Forelimb muscle (tissue), 1 donor: ENCODE measurements around the gene TRPM5. TPM values are rescaled to one million over a fixed set of nuclear protein-coding genes. Genes with fewer than 3 reads are reported as not detected.

Experiments used
- DNase-seq: peaks from one replicate; pipeline ENCODE4 v3.0.0-alpha.2; 2013; ENCODE audit warnings: low read depth
- polyA plus RNA-seq: library from polyadenylated mRNA; unstranded; fragments of 120-200 nt; gene quantifications from one replicate; pipeline ENCODE4 v1.2.1, GENCODE V29; 2013; ENCODE audit not compliant: insufficient read length

The TRPM5 gene
- polyA plus RNA-seq, 1 donor = 0.04 TPM

DNA sequence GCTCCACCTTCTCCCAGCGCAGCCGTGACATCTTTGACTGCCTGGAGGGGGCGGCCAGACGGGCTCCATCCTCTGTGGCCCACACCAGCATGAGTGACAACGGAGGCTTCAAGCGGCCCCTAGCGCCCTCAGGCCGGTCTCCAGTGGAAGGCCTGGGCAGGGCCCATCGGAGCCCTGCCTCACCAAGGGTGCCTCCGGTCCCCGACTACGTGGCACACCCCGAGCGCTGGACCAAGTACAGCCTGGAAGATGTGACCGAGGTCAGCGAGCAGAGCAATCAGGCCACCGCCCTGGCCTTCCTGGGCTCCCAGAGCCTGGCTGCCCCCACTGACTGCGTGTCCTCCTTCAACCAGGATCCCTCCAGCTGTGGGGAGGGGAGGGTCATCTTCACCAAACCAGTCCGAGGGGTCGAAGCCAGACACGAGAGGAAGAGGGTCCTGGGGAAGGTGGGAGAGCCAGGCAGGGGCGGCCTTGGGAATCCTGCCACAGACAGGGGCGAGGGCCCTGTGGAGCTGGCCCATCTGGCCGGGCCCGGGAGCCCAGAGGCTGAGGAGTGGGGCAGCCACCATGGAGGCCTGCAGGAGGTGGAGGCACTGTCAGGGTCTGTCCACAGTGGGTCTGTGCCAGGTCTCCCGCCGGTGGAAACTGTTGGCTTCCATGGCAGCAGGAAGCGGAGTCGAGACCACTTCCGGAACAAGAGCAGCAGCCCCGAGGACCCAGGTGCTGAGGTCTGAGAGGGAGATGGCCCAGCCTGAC lies 41.2 kb downstream of the TRPM5 start:
- DNase-seq = no peak

GRCh38 chr11:2402106-2402505 lies 42.2 kb downstream of the TRPM5 start:
- DNase-seq = no peak

DNA sequence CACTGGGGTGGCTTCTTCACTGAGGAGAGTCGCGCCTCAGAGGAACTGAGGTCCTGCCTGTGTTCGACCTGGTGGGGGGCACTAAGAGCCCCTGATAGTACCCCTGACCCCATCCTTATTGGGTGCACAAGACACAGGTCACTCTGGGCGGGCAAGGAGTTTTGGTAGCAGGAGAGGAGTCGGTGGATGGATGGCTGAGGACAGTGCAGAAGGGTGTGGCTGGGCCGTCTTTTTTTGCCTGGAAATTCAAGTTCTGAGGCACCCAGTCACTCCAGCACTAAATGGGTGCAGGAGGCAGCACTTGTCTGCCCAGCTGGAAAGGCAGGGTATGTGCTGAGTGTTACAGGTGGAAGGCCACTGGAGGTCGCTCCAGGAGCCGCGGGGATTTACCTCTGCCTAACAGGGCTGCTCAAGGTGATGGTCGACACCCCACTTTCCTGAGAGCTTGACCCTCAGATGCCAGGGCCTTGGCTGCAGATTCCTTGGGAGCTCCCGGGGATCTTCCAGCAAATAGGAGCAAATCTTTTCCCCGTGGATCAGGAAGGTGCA lies 42.8 kb downstream of the TRPM5 start:
- DNase-seq = no peak

DNA sequence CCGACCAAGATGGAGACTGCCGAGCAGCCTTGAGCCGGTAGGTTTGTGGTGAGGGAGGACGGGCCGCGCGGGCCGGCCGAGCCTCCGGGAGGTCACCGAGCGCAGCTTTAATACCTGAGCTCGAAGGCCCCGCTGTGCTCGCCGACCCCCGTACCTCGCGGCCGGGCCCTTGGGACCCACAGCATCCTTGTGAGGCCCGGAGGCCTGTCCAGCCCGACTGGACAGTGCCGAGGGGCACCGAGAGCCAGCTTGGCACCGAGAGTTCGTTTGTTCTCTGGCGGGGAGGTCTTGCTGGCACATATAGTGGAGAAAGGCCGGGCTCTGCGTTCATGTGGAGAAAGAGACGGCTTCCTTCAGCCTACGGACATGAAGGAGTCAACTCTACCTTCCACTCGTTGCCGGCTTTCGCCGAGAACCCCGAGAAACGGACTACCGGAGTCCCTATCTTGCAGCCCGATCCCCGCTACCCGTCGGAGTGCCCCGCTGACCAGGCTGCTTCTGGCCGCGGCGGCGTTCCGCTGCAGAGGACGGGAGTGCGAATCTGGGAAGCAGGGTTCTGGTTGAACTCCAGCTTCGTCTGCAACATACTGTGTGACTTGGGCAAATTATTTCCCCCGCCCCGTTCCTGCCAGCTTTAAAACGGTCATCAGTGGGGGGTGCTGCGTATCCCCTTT lies 43.4 kb downstream of the TRPM5 start:
- DNase-seq = no peak

DNA sequence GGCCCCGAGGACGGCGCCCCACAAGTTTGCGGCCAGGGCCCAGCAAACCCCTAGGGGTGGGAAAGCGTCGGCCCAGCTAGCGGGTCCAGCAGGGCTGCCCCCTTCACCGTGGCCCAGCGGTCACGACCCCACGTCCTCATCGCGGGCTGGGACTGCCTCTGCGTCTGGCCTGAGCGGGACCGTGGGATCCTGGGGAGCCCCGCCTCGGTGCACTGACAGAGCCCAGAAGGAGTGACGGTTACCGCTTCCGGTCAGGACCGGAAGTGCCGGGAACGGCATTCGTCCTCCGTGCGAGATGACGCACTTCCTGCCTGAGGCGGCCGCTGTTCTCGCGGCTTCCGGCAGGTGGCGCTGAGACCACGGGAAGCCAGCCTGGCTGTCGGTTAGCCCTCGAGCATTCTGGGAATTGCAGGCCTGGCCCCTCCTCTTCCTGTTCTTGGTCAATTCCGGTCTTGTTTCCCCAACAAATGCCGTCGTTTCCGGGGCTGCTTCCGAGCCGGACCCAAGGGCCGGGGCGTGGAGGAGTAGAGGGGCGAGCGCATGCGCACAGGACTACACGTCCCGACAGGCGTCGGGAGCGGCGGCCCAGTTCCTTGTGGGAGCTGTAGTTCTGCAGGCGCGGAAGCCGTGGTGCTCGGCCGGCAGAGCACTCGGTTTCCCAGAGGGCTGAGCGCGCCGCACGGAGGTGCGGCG lies 44.1 kb downstream of the TRPM5 start, which contains the start of gene TSSC4:
TSSC4 (plus strand) TSS at position 682 of the 693 bp plus-strand sequence. CDS start 1,884 bp downstream, outside the sequence.
- peak; percentile 99 for DNase-seq

GRCh38 chr11:2399488-2400068 lies 44.7 kb downstream of the TRPM5 start:
- DNase-seq = no peak

DNA sequence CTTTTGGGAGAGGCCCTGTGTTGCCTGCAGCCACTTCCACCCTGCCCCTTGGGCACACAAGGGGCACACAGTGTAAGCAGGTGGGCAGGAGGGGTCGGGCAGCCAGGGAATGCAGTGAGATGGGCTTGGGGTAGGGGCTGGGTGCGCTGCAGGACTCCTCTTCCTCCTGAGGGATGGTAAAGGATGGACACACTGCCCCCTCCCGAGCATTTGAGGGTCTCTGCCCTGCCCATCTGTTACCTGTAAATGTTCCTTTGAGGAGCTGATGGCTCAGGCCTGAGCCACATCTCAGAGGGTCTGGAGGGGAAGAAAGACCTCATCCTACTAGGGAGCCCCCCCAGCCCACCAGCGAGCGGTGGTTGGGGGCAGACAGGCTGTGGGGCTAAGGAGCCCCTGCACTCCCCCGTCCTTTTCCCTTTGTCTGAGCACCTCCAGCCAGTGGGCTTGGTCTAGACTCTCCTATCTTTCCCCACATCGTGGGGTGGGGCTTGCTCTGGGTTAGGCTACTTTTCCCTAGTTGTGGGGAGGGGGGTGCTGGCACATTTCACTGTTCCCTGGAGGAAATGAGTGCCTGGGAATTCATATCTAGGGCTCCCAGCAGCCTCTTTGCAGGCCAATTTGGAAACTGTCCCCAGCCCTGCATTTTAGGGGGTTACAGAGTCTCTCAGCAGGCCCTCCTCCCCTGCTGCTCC lies 45.5 kb downstream of the TRPM5 start:
- DNase-seq = no peak

DNA sequence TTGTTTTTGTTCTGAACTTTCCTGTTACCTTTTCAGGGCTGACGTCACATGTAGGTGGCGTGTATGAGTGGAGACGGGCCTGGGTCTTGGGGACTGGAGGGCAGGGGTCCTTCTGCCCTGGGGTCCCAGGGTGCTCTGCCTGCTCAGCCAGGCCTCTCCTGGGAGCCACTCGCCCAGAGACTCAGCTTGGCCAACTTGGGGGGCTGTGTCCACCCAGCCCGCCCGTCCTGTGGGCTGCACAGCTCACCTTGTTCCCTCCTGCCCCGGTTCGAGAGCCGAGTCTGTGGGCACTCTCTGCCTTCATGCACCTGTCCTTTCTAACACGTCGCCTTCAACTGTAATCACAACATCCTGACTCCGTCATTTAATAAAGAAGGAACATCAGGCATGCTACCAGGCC lies 47.3 kb downstream of the TRPM5 start:
- no peak for DNase-seq

- DNase-seq = no peak
These were observed 47.8 kb downstream of the TRPM5 start for GRCh38 chr11:2396471-2396870.

- DNase-seq = no peak
These were observed 48.5 kb downstream of the TRPM5 start for GRCh38 chr11:2395856-2396255.

GRCh38 chr11:2395211-2395730 lies 49.0 kb downstream of the TRPM5 start:
- no peak for DNase-seq

GRCh38 chr11:2394818-2395105 lies 49.6 kb downstream of the TRPM5 start:
- DNase-seq = no peak

Other genes with a start within 250 kb of the TRPM5 start
- 0.10 TPM for gene ASCL2, start 173.9 kb downstream of the TRPM5 start, polyA plus RNA-seq
- 3.1 TPM for gene C11orf21, start 142.6 kb downstream of the TRPM5 start, polyA plus RNA-seq
- gene TSPAN32, start 142.5 kb downstream of the TRPM5 start, polyA plus RNA-seq = 3.0 TPM
- 447 TPM for gene CD81, start 67.2 kb downstream of the TRPM5 start, polyA plus RNA-seq
- gene TSSC4, start 43.8 kb downstream of the TRPM5 start, polyA plus RNA-seq = 20.3 TPM
- 2.1 TPM for gene KCNQ1, start 494 bp upstream of the TRPM5 start, polyA plus RNA-seq